ENCODE data around the gene TMEM145.

DNA sequence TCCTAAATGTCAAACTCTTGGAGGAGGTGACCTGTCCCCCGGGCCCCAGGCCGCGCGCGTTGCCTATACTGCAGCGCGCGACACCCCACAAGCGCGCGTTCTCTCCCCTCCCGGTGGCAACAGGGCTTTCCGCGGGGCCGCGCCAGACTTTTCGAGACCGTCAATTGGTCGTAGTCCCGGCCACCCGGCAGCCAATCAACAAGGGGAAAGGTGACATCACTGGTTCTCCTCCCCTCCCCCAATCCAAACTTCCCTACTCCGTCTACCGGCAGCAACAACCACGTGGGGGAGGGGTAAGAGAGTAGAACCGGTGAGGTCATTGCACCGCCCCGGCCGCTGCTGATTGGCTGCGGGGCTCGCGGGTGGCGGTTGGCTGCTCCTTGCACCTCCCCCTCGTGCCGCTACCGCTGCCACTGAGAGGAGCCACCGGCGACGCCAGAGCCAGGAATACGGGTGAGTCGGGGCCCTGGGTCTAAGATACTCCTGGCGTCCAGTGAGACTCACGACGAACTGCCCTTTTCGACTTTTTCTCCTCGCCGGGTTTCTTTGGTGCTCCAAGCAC is 44.9 kb upstream of the TMEM145 start:
- TF ChIP-seq POLR2A (IDR thresholded peaks at IDR 0.05; ENCODE audit: low read depth, low read length) (peak; percentile 72), RELA (IDR thresholded peaks at IDR 0.05; ENCODE audit: borderline replicate concordance, partially characterized antibody) (no peak), EED (IDR thresholded peaks at IDR 0.05; ENCODE audit: low read depth) (no peak), CEBPB (IDR thresholded peaks at IDR 0.05; ENCODE audit: borderline replicate concordance in 1 of 2, low read depth in 2 of 2, low read length in 2 of 2) (no peak), KDM1A (IDR thresholded peaks at IDR 0.05; ENCODE audit: borderline replicate concordance) (no peak)
- TF ChIP-seq, protein P1, sequence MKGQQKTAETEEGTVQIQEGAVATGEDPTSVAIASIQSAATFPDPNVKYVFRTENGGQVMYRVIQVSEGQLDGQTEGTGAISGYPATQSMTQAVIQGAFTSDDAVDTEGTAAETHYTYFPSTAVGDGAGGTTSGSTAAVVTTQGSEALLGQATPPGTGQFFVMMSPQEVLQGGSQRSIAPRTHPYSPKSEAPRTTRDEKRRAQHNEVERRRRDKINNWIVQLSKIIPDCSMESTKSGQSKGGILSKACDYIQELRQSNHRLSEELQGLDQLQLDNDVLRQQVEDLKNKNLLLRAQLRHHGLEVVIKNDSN (IDR thresholded peaks at IDR 0.05; ENCODE audit: borderline replicate concordance, extremely low read length, insufficient read depth, low read depth, low read length), result peak; percentile 63
- TF ChIP-seq, protein P2, sequence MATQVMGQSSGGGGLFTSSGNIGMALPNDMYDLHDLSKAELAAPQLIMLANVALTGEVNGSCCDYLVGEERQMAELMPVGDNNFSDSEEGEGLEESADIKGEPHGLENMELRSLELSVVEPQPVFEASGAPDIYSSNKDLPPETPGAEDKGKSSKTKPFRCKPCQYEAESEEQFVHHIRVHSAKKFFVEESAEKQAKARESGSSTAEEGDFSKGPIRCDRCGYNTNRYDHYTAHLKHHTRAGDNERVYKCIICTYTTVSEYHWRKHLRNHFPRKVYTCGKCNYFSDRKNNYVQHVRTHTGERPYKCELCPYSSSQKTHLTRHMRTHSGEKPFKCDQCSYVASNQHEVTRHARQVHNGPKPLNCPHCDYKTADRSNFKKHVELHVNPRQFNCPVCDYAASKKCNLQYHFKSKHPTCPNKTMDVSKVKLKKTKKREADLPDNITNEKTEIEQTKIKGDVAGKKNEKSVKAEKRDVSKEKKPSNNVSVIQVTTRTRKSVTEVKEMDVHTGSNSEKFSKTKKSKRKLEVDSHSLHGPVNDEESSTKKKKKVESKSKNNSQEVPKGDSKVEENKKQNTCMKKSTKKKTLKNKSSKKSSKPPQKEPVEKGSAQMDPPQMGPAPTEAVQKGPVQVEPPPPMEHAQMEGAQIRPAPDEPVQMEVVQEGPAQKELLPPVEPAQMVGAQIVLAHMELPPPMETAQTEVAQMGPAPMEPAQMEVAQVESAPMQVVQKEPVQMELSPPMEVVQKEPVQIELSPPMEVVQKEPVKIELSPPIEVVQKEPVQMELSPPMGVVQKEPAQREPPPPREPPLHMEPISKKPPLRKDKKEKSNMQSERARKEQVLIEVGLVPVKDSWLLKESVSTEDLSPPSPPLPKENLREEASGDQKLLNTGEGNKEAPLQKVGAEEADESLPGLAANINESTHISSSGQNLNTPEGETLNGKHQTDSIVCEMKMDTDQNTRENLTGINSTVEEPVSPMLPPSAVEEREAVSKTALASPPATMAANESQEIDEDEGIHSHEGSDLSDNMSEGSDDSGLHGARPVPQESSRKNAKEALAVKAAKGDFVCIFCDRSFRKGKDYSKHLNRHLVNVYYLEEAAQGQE (IDR thresholded peaks at IDR 0.05; ENCODE audit: low read depth, low read length), result no peak
- TF ChIP-seq, protein P3, sequence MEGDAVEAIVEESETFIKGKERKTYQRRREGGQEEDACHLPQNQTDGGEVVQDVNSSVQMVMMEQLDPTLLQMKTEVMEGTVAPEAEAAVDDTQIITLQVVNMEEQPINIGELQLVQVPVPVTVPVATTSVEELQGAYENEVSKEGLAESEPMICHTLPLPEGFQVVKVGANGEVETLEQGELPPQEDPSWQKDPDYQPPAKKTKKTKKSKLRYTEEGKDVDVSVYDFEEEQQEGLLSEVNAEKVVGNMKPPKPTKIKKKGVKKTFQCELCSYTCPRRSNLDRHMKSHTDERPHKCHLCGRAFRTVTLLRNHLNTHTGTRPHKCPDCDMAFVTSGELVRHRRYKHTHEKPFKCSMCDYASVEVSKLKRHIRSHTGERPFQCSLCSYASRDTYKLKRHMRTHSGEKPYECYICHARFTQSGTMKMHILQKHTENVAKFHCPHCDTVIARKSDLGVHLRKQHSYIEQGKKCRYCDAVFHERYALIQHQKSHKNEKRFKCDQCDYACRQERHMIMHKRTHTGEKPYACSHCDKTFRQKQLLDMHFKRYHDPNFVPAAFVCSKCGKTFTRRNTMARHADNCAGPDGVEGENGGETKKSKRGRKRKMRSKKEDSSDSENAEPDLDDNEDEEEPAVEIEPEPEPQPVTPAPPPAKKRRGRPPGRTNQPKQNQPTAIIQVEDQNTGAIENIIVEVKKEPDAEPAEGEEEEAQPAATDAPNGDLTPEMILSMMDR (IDR thresholded peaks at IDR 0.05 in 2 of 3, conservative IDR thresholded peaks at IDR 0.05 in 1 of 3; ENCODE audit: control insufficient read depth in 2 of 3, extremely low read depth in 1 of 3, insufficient read depth in 1 of 3, low read depth in 3 of 3, low read length in 3 of 3), result no peak

All from GM12878 (cell line).